Stimulated activated CD8-positive, alpha-beta memory T cell treated with anti-CD3 and anti-CD28 coated beads, Interleukin-7, amount 100 ng/mL, for 1 hour (primary cell): Measurements from ENCODE around the gene ZSWIM1.
"Not testable (repeated sequence)": the region's sequence is repeated elsewhere in the genome, so short reads cannot be mapped to it uniquely, and the experiment has no call there.

Experiments
- DNase-seq, 2 donors: peaks; one replicate each; pipeline ENCODE4 v3.0.0-alpha.2; 2020; ENCODE audit warnings: low read depth in 2 of 2

The ZSWIM1 gene

GRCh38 chr20:45927071-45927878 is 46.2 kb downstream of the ZSWIM1 start:
- no peak for DNase-seq

GRCh38 chr20:45931680-45932079 is 50.7 kb downstream of the ZSWIM1 start:
- not testable (repeated sequence) for DNase-seq

GRCh38 chr20:45933266-45934045 is 52.4 kb downstream of the ZSWIM1 start:
- peak; percentile 20 to 29 for DNase-seq

GRCh38 chr20:45934046-45934585 is 53.1 kb downstream of the ZSWIM1 start:
- DNase-seq: no peak
